ENCODE results near the gene PML. TPM values are rescaled to one million over a fixed set of nuclear protein-coding genes. Genes with fewer than 3 reads are reported as not detected.

PML gene
- total RNA-seq, 1 experiment from 2014 or later: 24.6 TPM

DNA sequence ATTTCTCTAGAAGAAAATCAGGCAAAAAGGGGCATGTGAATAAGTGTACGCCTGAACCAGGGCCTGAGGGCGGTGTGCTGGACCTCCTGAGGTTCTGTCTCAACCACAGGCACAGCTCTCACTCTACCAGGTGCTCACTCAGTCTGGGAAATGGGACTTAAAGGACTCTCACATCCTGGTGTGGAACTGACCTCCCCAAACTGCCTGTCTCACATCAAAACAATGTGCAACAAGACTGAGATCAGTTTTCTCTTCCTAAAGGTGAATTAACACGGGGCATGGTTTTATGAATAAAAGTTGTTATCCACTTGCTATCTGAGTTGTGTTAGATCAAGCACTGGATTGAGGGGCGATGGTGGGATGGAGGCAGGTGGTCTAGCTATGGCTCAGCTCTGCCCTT lies 7.3 kb upstream of the PML start:
- Histone ChIP-seq H4K5ac (ENCODE audit: insufficient read length, low read depth, low read length) (no peak overlapping the region), H3K9ac (ENCODE audit: extremely low read depth, insufficient read length, low read length) (no peak overlapping the region), H3T11ph (ENCODE audit: low read length) (no peak overlapping the region), H3K79me1 (ENCODE audit: insufficient read depth, low read depth, low read length, poor library complexity, severe bottlenecking) (no peaks in the 10 kb centered on the region), H3K27me3 (ENCODE audit: insufficient read depth, low read length) (no peaks in the 10 kb centered on the region), H4K20me1 (ENCODE audit: control insufficient read depth, insufficient read depth, insufficient read length) (no peaks in the 10 kb centered on the region), H2AK5ac (ENCODE audit: insufficient read length, low read length) (no peak overlapping the region), H3K23me2 (ENCODE audit: insufficient read length, low read depth, low read length, poor library complexity, severe bottlenecking) (peaks cover 4% of the 10 kb centered on the region), H3K27ac (ENCODE audit: insufficient read length, low read depth, low read length) (no peak overlapping the region), H3K4me1 (ENCODE audit: insufficient read depth, low read length) (no peaks in the 10 kb centered on the region), H3K14ac (ENCODE audit: insufficient read depth, low read length) (no peak overlapping the region), H3K56ac (ENCODE audit: insufficient read length, low read depth, low read length) (no peak overlapping the region), H4K8ac (replicated peaks; ENCODE audit: insufficient read length, low read depth, low read length) (no peak overlapping the region), H2BK12ac (ENCODE audit: insufficient read length, low read depth, low read length) (no peak overlapping the region), H2BK20ac (ENCODE audit: low read depth, low read length, poor library complexity, severe bottlenecking) (no peak overlapping the region), H2BK120ac (ENCODE audit: low read depth, low read length, poor library complexity, severe bottlenecking) (no peak overlapping the region), H3K4me2 (ENCODE audit: insufficient read depth, insufficient read length, low read length) (no peak overlapping the region), H2AFZ (ENCODE audit: low read length) (no peak overlapping the region), H4K91ac (ENCODE audit: insufficient read length, low read depth, low read length) (no peak overlapping the region), H2BK15ac (ENCODE audit: low read depth, low read length) (no peak overlapping the region), H3K18ac (ENCODE audit: insufficient read length, low read depth, low read length) (no peak overlapping the region), H3K9me3 (ENCODE audit: control insufficient read depth, low read depth, low read length) (no peaks in the 10 kb centered on the region), H2BK5ac (ENCODE audit: insufficient read length, low read length) (no peak overlapping the region), H3K4ac (ENCODE audit: low read depth, low read length) (no peak overlapping the region), H3K79me2 (ENCODE audit: insufficient read depth, low read length) (no peaks in the 10 kb centered on the region), H3K23ac (ENCODE audit: insufficient read length, low read depth, low read length) (no peak overlapping the region)
- Mint-ChIP-seq H3K4me1 (peaks cover 6 to 7% of the 10 kb centered on the region in 2 experiments), H3K27ac (no peak overlapping the region), H3K36me3 (ENCODE audit: insufficient read depth in 1 of 3, low read depth in 3 of 3) (no peaks in the 10 kb centered on the region), H3K27me3 (ENCODE audit: low read depth) (peaks cover 3% of the 10 kb centered on the region), H3K9me3 (no peaks in the 10 kb centered on the region), H3K4me3 (no peak overlapping the region; a peak in 1 of 5 replicates)
- WGBS (ENCODE audit: extremely low coverage, insufficient read length, low lambda C conversion rate): no CpG with 5 or more reads among the region's 4 CpGs
- DNase-seq: no peak
- TF ChIP-seq, protein P1, sequence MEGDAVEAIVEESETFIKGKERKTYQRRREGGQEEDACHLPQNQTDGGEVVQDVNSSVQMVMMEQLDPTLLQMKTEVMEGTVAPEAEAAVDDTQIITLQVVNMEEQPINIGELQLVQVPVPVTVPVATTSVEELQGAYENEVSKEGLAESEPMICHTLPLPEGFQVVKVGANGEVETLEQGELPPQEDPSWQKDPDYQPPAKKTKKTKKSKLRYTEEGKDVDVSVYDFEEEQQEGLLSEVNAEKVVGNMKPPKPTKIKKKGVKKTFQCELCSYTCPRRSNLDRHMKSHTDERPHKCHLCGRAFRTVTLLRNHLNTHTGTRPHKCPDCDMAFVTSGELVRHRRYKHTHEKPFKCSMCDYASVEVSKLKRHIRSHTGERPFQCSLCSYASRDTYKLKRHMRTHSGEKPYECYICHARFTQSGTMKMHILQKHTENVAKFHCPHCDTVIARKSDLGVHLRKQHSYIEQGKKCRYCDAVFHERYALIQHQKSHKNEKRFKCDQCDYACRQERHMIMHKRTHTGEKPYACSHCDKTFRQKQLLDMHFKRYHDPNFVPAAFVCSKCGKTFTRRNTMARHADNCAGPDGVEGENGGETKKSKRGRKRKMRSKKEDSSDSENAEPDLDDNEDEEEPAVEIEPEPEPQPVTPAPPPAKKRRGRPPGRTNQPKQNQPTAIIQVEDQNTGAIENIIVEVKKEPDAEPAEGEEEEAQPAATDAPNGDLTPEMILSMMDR (conservative IDR thresholded peaks at IDR 0.05): no peak

Data from H9 (cell line).